ENCODE measurements around the gene FBLN1. TPM values are rescaled to one million over a fixed set of nuclear protein-coding genes. Genes with fewer than 3 reads are reported as not detected.

FBLN1 gene
- total and polyA plus RNA-seq, 2 donors (not counting 1 experiment from before 2014, with no cell fraction given): not detected

DNA sequence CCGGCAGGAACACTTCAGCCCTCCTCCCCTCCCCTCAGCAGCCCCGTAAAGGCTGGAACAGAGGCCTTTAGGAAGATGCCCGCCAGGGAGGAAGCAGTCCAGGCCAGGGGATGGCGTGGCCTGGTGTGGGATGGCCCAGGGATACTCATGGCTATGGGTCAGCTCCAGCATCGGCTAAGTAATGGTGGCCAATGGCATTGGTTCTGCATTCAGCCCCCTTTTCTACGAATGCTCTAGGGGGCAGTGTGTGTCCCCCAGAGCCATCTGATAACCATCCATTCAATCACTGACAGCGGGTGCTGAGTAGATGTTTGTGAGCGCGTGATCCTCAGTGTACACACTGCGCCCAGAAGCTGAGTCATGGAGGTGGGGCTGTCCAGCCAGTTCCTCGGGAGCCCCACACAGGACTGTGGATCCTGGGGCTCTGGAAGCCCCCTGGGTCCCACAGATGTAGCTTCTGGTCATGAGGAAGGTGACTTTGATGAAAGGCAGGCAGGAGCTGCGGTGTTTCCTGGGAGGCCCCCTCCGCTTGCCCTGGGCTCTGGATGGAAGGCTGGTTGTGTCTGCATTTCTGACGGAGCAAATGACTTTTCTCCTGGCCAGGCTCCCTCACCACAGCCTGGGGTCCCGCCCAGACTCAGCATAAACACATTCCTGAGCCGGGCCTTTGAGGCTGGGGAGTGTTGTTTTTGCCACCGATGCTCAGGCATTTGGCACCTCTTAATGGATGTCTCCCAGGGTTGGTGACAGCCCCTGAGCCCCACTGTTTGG is 46.5 kb downstream of the FBLN1 start:
- ChIA-PET POLR2A (no interaction called here), CTCF (no interaction called here)
- peaks cover 0 to 3% of the 10 kb centered on the region in 2 donors for H3K4me1 ChIP-seq (ENCODE audit: control insufficient read depth in 2 of 2, insufficient read depth in 2 of 2, low read length in 2 of 2)
- ATAC-seq (ENCODE audit: low read depth): no peak
- H3K27me3 ChIP-seq (replicated peaks in 1 of 4; ENCODE audit: control extremely low read depth in 1 of 4, control insufficient read depth in 3 of 4, insufficient read depth in 4 of 4, low read length in 3 of 4): no peaks in the 10 kb centered on the region
- no peaks in the 10 kb centered on the region for H3K9me3 Mint-ChIP-seq (ENCODE audit: insufficient read depth)
- no peak overlapping the region for H3K4me3 ChIP-seq (ENCODE audit: control extremely low read depth in 1 of 5, extremely low read depth in 1 of 5, insufficient read depth in 1 of 5, low read depth in 2 of 5, low read length in 4 of 5)
- peaks cover 0 to 19% (median 0%) of the 10 kb centered on the region in 3 donors for H3K9me3 ChIP-seq (ENCODE audit: control extremely low read depth in 1 of 3, control insufficient read depth in 2 of 3, insufficient read depth in 1 of 3, low read length in 2 of 3)
- TF ChIP-seq, protein P1, sequence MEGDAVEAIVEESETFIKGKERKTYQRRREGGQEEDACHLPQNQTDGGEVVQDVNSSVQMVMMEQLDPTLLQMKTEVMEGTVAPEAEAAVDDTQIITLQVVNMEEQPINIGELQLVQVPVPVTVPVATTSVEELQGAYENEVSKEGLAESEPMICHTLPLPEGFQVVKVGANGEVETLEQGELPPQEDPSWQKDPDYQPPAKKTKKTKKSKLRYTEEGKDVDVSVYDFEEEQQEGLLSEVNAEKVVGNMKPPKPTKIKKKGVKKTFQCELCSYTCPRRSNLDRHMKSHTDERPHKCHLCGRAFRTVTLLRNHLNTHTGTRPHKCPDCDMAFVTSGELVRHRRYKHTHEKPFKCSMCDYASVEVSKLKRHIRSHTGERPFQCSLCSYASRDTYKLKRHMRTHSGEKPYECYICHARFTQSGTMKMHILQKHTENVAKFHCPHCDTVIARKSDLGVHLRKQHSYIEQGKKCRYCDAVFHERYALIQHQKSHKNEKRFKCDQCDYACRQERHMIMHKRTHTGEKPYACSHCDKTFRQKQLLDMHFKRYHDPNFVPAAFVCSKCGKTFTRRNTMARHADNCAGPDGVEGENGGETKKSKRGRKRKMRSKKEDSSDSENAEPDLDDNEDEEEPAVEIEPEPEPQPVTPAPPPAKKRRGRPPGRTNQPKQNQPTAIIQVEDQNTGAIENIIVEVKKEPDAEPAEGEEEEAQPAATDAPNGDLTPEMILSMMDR (IDR thresholded peaks at IDR 0.05): no peak
- TF ChIP-seq EZH2 (IDR thresholded peaks at IDR 0.05; ENCODE audit: borderline replicate concordance, insufficient read depth, low read depth, low read length, poor library complexity, severe bottlenecking): no peak
- H3K79me2 ChIP-seq (ENCODE audit: control insufficient read depth, insufficient read depth, low read length): no peaks in the 10 kb centered on the region
- H3K36me3 ChIP-seq (replicated peaks in 1 of 2; ENCODE audit: control extremely low read depth in 1 of 2, control insufficient read depth in 1 of 2, extremely low read depth in 1 of 2, insufficient read depth in 2 of 2, low read length in 1 of 2): no peaks in the 10 kb centered on the region
- DNase-seq: no peak
- H3K27ac Mint-ChIP-seq: no peak overlapping the region
- H4K20me1 ChIP-seq (ENCODE audit: control insufficient read depth, insufficient read depth, low read length, poor library complexity, severe bottlenecking): no peaks in the 10 kb centered on the region
- 82% methylated on average over 10 of the region's 17 CpGs for WGBS (ENCODE audit: insufficient coverage)
- H2AFZ ChIP-seq (ENCODE audit: insufficient read depth, low read depth, low read length, poor library complexity, severe bottlenecking): no peak overlapping the region
- peaks cover 1% of the 10 kb centered on the region for H3K4me1 Mint-ChIP-seq
- peaks cover 8% of the 10 kb centered on the region for H3K27me3 Mint-ChIP-seq
- H3K9ac ChIP-seq (ENCODE audit: low read length): no peak overlapping the region
- no peak overlapping the region for H3K27ac ChIP-seq (ENCODE audit: low read length in 2 of 2)
- H3K4me3 Mint-ChIP-seq: no peak overlapping the region
- no peak overlapping the region for H3K4me2 ChIP-seq (replicated peaks; ENCODE audit: low read depth, low read length, poor library complexity, severe bottlenecking)
- intact Hi-C loops (cut with micrococcal nuclease): no loop called here

DNA sequence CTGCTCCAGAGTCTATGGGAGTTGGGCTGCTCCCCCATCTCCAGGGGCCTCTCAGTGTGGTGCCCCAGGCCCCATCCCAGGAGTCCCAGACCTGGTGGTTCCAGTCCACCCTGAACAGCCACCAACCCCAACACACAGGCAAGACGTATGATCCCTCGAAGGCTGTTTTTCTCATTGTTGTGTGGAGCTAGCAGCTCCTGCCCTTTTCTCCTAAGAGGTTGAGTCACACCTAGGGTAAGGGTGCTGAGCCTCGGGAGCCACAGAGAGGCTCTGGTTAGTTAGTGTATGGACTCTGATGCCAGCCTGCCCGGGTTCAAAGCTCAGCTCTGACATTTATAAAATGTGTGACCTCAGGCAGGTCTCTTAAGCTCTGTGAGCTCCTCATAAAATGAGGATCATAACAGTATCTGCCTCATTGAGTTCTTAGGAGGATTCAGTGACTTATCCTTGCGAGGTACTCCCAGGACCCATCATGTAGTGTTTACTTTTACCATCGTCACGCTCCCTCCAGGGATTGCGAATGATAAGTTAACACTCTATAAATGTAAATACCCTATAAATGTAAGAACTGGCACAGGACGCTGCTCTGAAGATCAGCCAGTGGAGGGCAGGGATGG is 47.2 kb downstream of the FBLN1 start:
- Histone ChIP-seq H2AFZ (ENCODE audit: insufficient read depth, low read depth, low read length, poor library complexity, severe bottlenecking) (no peak overlapping the region), H3K4me1 (ENCODE audit: control insufficient read depth in 2 of 2, insufficient read depth in 2 of 2, low read length in 2 of 2) (no peaks in the 10 kb centered on the region), H4K20me1 (ENCODE audit: control insufficient read depth, insufficient read depth, low read length, poor library complexity, severe bottlenecking) (no peaks in the 10 kb centered on the region), H3K27me3 (replicated peaks in 1 of 4; ENCODE audit: control extremely low read depth in 1 of 4, control insufficient read depth in 3 of 4, insufficient read depth in 4 of 4, low read length in 3 of 4) (no peaks in the 10 kb centered on the region), H3K4me3 (ENCODE audit: control extremely low read depth in 1 of 5, extremely low read depth in 1 of 5, insufficient read depth in 1 of 5, low read depth in 2 of 5, low read length in 4 of 5) (no peak overlapping the region), H3K79me2 (ENCODE audit: control insufficient read depth, insufficient read depth, low read length) (no peaks in the 10 kb centered on the region), H3K9ac (ENCODE audit: low read length) (no peak overlapping the region), H3K4me2 (replicated peaks; ENCODE audit: low read depth, low read length, poor library complexity, severe bottlenecking) (no peak overlapping the region), H3K9me3 (ENCODE audit: control extremely low read depth in 1 of 3, control insufficient read depth in 2 of 3, insufficient read depth in 1 of 3, low read length in 2 of 3) (peaks cover 0 to 13% (median 0%) of the 10 kb centered on the region in 3 donors), H3K27ac (ENCODE audit: low read length in 2 of 2) (no peak overlapping the region), H3K36me3 (replicated peaks in 1 of 2; ENCODE audit: control extremely low read depth in 1 of 2, control insufficient read depth in 1 of 2, extremely low read depth in 1 of 2, insufficient read depth in 2 of 2, low read length in 1 of 2) (no peaks in the 10 kb centered on the region)
- H3K4me1 Mint-ChIP-seq: no peaks in the 10 kb centered on the region
- DNase-seq: no peak
- no peak overlapping the region for H3K27ac Mint-ChIP-seq
- 90% methylated on average over 4 of the region's 9 CpGs for WGBS (ENCODE audit: insufficient coverage)
- peaks cover 8% of the 10 kb centered on the region for H3K27me3 Mint-ChIP-seq
- TF ChIP-seq, protein P1 (IDR thresholded peaks at IDR 0.05): no peak
- no peak for TF ChIP-seq EZH2 (IDR thresholded peaks at IDR 0.05; ENCODE audit: borderline replicate concordance, insufficient read depth, low read depth, low read length, poor library complexity, severe bottlenecking)
- no peaks in the 10 kb centered on the region for H3K9me3 Mint-ChIP-seq (ENCODE audit: insufficient read depth)
- no peak for ATAC-seq (ENCODE audit: low read depth)
- CTCF ChIA-PET: no interaction called here
- intact Hi-C loops (cut with micrococcal nuclease): no loop called here
- POLR2A ChIA-PET: no interaction called here
- no peak overlapping the region for H3K4me3 Mint-ChIP-seq

All from B cell (primary cell).